GM19438 (cell line): Measurements from ENCODE around the gene KRT2.

Experiments used
- ATAC-seq: cut with Tn5 transposase; IDR thresholded peaks from one replicate; pipeline ENCODE4 v1.9.1; 2021; ENCODE audit warnings: low read depth; ENCODE audit not compliant: unreplicated experiment

KRT2 gene

DNA sequence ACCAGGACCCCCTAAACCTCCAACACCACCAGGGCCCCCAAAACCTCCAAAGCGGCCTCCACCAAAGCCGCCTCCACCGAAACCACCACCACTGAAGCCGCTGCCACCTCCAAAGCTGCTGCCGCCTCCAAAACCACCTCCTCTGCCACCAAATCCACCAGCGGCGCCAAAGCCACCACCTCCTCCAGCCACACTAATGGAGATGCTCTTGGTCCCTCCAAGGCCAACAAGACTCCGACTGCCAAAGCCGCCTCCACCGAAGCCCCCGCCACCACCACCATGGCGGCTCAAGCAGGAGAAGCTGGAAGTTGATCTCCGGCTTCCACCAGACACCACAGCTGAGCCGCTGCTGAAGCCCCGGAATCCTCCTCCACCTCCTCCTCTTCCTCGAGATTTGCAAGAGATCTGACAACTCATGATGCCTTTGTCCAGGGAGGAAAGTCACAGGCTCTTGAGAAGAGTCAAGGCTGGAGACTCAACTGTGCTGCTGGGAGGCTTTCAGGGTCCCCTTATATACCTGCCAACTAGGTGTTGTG is at the start of gene KRT2:
Gene KRT2, minus strand, starts transcription at position 486 of the 536 bp plus-strand sequence. Its CDS starts 69 bp downstream, at position 417.
- no peak for ATAC-seq

DNA sequence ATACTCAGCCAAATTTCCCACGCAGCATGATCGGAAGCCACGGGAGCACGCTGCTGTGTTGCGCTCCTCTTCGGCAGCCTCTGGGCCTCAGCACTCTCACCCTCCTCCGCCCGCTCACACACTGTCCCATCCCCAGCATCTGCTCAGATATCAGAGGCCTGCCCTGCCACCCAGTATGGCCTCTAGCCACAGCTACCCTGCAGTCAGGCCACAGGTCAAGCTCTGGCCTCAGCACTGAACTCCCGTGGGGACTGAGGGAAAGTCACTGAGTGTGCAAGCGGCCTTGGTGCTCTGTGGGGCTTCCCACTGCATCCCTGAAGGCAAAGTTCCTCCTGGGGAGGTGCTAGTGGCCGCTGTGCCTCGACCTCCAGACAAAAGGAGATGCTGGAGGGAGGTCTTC is 49.3 kb upstream of the KRT2 start:
- ATAC-seq, result no peak

DNA sequence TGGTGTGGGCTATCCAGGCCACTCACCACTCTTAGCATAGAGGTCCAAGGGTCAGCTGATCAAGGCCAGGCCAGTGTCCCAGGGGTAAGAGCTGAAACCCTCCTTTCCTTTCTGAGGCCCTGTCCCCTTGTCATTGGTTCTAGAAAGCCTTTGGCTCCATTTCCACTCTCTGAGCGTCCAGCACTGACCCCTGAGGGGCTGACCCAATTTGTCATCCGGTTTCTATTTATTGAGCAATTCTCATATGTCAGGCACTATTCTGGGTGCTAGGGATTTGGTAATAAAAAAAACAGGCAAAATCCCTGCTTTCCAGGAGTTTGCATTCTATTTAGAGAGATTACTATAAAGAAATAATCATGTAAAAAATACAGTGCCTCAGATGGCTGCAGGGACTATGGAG is 47.9 kb upstream of the KRT2 start:
- ATAC-seq, result no peak

DNA sequence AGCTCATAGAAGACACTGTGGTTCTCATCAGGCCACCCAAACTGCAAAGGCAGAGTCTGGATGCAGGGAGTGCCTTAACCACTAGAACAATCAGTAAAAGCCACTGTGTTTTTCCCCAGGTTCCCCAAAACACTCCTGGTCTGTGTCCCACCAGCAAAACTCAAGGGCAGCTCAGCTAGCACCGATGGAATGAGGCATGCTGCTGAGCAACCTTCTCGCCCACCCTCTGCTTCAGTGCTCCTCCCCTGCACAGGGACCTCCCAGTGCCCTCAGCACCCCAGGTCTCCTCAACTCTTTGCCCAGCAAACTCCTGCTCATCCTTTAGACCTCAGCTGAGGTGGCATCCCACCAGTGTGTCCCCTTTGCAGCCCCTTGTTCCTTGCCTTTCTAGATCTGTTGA is 47.4 kb upstream of the KRT2 start:
- no peak for ATAC-seq

DNA sequence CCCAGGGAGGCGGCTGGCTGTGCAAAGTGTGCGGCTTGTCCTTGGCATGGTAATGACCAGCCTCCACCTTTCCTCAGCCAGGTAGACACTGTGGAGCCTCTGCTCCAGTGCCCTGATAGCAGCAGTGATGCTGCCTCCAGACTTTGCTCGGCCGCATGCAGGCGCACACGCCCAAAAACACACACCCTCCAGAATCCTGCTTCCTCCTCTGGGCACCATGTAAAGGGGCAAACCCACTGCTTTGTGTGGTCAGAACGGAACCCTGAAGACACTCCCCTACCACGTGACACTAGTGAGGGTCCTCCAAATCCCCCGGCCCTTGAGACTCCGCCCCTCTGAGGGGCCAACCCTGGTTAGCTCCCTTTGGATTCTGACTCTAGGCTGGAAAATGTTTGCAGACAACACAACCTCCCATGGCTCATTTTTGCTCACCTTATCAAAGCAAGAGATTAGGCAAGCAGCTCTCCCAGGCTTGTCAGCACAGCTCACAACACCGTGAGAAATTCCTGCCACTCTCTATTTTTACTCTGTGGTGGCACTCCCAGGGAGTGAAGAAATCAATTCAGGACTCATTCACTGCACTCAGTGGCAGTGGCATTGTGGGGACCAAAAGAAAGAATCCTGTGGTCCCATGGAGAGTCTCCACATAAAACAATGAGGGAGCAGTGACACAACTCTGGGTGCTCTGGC is 46.8 kb upstream of the KRT2 start:
- no peak for ATAC-seq

DNA sequence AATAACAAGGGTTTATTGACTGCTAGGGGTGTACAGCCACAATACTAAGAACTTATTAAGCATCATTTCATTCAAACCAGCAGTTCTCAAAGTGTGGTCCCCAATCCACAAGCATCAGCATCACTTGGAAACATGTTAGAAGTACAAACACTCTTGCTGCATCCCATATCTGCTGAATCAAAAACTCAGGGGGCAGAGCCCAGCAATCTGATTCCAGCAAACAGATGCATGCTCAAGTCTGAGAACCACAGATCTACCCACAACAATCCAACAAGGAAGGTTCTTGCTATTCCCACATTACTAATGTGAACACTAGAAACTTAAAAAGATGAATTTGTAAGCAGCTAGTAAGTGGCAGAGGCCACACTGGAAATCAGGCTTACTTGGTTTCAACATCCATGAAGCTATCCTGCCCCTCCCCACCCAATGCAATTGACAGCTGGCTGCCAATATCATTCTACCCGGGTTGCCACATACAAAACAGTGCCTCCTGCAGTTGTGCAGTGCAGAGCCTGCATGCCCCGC is 45.1 kb upstream of the KRT2 start:
- ATAC-seq, result no peak

- no peak for ATAC-seq
Observed at GRCh38 chr12:52696588-52696987, 44.6 kb upstream of the KRT2 start.

- no peak for ATAC-seq
Observed at GRCh38 chr12:52695039-52695438, 43.0 kb upstream of the KRT2 start.

- ATAC-seq, result no peak
Observed at GRCh38 chr12:52694151-52694550, 42.1 kb upstream of the KRT2 start.

- no peak for ATAC-seq
Observed at GRCh38 chr12:52693261-52693660, 41.2 kb upstream of the KRT2 start.

DNA sequence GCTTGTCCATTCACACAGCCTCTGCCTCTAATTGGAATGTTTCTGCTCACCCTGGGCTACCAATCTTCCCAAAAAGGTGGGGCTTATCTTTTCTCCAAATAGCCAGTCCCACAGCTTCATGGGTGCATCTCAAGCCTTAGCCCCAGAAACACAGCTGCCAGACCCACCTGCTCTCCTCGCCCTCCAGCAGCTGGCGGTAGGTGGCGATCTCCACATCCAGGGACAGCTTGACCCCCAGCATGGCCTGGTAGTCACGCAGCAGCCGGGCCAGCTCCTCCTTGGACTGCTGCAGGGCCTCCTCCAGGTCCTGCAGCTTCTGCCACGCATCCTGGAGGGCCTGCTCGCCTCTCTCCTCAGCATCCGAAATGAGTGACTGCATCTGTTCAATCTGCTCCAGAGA is 40.2 kb upstream of the KRT2 start:
- no peak for ATAC-seq

DNA sequence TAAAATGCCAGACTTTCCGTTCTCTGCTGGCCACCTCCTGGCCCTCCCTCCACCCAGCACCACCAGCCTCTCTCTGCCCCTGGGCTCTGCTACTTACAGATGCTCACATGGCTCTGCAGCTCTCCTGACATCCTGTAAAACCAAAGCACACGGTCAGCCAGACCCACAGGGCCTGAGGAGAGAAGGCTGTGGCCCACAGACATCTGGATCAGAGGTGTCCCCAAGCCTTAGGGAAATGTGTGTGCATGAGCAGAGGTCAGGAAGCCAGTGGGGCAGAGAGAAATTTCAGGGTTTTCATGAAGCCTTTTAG is 39.8 kb upstream of the KRT2 start:
- no peak for ATAC-seq

GRCh38 chr12:52691076-52691840 is 39.2 kb upstream of the KRT2 start:
- no peak for ATAC-seq

- no peak for ATAC-seq
Observed at GRCh38 chr12:52690351-52691075, 38.5 kb upstream of the KRT2 start.

GRCh38 chr12:52689936-52690335 is 37.9 kb upstream of the KRT2 start:
- no peak for ATAC-seq

DNA sequence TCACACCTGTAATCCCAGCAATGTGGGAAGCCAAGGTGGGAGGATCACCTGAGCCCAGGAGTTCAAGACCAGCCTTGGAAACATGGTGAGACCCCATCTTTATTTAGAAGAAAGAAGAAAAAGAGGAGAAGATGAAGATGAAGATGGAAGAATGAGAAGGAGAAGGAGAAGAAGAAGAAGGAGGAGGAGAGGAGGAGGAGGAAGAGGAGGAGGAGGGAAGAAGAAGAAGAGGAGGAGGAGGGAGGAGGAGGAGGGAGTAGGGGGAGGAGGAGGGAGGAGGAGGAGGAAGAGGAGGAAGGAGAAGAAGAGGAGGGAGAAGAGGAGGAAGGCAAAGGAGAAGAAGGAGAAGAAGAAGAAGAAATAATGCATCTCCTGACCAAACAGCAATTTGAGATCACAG is 37.2 kb upstream of the KRT2 start:
- ATAC-seq, result no peak

- ATAC-seq, result no peak
Observed at GRCh38 chr12:52688481-52688880, 36.5 kb upstream of the KRT2 start.

GRCh38 chr12:52687497-52688385 is 35.7 kb upstream of the KRT2 start:
- ATAC-seq, result no peak

- ATAC-seq, result no peak
Observed at GRCh38 chr12:52686756-52687487, 34.9 kb upstream of the KRT2 start.

DNA sequence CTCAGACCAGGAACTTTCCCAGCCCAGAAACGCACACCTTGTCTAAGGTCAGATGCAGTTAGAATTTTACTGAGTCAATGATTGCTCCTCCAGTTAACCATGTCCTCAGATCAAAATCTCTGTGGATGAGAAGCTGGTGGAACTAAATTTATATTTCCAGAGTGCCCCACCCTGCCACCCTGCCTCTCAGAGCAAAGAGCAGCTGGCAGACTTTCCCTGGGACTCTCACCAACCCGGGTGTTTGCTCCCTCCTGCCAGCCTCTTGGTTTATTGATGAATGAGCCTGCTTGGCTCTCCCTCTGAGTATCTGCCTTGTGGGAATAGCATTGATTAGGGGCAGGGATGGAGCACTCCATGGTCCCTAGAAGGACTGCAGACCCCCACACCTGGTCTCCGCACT is 34.1 kb upstream of the KRT2 start:
- ATAC-seq, result no peak
